DMS153 treated with DMSO at 0.1 percent for 48 hours (cell line): ENCODE measurements around the gene HAND1.

ENCODE experiments used
- DNase-seq: peaks from one replicate; lab custom pipeline; 2025; ENCODE audit not compliant: unreplicated experiment; lab: John Stamatoyannopoulos, UW

The HAND1 gene

DNA sequence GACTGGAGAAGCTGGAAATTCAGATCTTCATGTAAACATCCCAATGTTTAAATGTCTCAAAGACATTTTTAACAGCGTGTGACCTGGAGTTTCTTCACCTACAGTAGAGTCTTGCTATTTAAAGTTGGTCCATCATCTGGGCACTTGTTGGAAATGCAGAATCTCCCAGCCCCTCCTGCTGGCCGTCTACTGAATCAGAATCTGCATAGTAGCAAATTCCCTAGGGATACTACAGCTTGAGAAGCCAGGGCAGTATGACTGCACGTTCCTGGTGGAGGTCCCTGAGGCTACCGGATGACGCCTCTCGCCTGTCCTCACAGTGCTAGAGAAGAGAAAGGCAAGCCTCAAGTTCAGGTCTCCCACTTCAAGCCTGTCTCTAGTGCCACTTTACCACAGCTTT, 16.5 kb downstream of the HAND1 start:
- no peak for DNase-seq

DNA sequence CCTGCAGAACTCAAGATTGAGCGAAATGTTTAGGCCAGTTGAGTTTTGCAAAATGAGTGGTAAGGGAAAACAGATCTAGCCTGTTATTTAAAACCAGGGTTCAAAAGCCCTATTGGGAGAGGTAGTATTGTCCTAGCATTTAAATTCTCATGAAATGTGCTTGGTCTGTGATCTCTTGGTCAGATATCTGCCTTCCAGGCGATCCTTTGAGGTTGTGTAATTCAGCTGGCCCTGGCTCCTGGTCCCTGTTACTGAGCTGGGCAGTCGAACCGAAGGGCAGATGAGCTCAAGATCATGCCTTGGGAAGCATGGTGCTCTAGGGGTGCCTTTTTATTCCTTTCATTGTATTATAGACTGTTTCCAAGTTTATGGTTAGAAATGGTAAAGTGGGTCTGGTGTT, 17.9 kb downstream of the HAND1 start:
- no peak for DNase-seq

DNA sequence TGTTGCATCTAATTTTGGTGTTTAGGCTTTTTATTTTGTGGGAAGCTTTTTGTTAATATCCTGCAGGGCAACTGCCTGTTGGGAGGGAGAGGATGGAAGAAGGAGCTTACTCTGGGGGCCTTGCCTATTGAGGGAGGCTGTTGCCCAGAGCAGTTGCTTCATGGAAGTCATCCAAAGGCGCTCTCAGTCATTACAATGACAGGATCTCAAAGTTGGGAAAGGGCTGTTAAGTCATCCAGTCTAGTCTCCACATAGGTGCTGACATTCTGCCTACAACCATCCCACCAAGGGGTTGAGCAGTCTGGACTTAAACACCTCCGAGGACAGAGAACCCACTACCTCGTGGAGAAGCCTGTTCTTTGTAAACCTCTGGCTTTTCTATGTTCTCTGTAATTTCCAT, 19.0 kb downstream of the HAND1 start:
- DNase-seq = no peak

DNA sequence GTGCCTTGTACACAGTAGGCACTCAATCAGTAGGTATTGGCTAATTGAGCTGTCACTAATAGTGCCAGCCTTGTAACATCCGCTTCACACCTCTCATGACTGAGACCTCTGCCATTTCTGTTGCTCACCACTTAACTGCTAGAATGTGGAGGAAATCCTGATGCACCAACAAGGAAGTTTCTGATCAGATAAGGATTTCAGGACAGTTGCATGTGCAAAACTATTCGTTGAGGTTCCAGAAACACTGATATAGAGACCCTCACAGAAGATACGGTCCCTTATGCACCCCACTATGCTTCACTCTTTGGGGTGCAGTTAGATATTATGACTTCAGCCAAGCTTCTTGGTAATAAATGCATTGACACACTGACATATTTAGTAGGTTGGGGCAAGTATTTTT, 21.5 kb downstream of the HAND1 start:
- DNase-seq = no peak

DNA sequence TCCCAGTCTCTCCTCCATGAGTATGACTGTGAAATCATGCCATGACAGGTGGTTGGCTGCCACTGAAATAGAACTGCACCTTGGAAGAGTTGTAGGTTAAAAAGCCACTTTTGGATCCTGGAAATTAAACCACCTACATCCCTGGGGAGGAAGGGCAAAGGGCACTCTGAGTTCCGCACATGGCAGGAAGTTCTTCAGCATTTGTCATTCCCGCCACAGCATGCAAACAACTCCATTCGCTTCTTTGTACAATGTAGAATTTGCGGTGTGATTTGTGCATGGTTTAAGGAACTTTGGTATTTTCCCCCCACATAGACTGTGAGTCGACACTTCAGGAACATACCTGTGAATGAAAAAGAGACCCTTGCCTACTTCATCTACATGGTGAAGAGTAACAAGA, 22.4 kb downstream of the HAND1 start:
- no peak for DNase-seq

DNA sequence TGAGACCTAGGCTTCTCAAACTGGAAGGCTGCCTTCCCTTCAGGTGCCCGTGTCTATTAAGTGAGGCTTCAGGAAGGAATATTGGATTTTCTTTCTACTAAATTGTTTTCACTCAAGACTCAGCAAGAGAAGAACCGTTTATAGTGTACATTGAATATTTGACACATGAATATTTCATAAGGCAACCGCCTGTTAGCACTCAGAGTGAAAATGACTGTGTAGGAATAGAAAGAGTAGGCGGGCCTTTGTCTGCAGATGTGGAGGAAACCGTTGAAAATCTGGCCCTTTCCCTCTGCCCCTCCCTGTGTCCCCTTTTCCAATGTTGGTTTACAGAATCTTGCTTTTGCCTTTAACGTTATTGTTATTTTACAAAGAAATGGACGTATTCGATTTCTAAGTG, 26.1 kb downstream of the HAND1 start:
- no peak for DNase-seq

DNA sequence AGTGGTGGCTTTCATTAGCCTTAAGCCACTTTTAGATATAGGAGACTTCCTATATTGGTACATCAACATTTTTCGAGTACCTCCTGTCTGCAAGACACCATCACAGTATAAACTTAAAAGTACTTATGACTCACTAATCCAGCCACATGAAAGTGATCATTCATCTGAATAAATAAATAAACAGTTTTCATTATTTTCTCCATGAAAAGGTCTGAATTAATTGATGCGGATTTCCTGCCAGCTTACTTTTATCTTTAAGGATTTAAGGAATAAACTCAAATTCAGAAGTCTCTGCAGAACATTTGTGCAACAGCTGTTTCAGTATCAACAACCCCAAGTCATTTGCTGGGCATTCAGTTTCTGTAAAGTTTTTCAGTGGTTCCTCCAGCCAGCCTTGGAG, 28.2 kb downstream of the HAND1 start:
- DNase-seq = no peak

DNA sequence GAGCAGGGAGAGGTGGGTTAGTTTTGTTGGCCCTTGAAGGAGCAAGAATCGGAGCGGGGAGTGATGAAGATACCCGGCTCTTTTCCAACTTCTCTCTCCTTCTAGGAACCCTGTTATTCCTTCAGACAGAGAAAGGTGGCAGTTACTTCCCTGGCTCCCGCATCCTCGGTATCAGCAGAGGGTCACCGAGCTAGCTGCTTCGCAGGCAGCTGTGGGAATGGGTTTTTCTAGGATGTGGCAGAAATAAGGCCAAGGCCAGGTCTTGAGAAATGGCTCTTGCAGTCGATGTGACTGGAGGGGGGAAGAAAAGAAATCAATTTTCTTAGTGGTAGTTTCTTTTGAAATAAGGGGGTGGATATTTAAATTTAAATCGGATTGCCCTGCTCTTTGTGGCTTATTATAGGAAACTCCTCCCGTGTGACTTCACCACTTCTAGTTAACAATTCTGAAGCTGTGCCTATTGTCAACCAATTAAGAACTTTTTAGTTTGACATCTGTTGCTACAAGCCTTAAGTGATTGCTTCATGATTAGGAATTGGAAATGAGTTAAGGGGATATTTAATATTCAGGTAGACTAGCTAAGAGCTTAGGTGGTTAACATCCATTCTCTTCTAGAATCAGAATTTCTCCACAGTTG, 30.8 kb downstream of the HAND1 start:
- no peak for DNase-seq

DNA sequence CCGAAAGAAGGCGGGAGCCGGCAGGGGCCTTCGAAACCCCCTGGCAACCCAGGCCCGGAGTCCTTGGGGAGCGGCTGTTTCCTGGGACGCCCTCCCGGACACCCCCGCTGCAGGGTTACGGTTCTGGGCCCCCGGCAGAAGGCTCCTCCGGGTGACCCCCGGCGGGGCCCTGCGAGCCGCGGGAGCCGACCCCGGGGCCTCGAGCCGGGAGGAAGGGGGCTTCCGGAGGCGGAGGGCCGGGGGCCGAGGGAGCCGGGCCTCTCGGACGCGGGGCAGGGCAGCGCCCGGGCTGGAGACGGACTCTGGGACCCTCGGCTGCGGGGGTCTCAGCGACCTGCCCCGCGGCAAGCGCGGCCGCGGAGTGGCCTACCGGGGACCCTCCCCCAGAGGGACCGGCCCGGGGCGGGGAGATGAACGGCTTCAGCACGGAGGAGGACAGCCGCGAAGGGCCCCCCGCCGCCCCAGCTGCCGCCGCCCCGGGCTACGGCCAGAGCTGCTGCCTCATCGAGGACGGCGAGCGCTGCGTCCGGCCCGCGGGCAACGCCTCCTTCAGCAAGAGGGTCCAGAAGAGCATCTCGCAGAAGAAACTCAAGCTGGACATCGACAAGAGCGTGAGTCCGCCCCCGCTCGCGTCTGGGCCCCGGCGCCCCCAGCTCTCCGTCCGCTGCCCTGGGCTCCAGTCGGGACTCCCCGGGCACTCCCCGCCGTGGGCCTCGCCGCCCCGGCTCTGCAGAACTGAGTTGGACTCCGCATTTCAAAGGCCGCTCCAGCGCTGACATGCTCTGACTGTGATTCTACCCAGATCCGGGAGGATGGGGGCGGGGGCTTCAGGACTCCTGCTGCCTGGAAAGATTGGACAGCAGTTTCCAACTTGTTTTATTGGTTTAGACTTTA, 31.6 kb downstream of the HAND1 start:
- no peak for DNase-seq

DNA sequence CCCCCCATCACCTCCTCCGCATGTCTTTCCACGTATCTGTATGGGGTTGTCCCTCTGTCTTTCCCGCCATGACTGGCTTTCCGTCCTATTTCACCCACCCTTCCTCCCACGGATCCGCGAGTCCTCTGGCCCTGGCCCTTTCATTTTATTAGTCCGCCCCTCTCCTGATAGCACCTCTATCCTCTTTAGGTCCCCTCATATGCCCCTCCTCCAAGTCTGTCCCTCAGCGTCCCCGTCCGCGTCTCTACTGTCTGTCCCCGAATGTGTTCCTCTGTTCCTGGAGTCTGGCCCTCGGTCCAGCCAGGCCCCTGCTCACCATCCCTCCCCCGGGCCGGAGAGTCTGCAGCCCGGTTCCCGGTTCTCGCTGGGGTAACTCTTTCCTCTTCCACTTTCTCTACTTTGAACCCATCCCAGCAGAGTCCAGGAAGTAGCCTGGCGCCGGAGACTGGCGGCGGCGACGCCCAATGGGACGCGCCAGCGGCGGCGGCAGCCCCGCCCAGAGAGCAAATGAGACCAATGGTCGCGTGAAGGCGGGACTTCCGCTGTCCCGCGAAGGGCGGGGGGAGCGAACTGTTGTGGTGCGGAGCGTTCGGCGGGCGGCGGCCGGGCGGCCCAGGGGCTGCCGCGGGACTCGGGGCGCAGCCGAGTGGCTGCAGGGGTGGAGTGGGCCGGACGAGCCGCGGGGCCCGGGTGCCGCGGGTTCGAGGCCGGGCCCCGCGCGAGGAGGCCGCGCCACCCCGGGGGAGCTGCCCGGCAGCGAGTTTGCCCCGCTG, 32.4 kb downstream of the HAND1 start, which contains the start of gene SAP30L:
SAP30L (plus strand) TSS at position 576 of the 773 bp plus-strand sequence. CDS start 608 bp downstream, outside the sequence.
- peak; percentile 16 for DNase-seq

DNA sequence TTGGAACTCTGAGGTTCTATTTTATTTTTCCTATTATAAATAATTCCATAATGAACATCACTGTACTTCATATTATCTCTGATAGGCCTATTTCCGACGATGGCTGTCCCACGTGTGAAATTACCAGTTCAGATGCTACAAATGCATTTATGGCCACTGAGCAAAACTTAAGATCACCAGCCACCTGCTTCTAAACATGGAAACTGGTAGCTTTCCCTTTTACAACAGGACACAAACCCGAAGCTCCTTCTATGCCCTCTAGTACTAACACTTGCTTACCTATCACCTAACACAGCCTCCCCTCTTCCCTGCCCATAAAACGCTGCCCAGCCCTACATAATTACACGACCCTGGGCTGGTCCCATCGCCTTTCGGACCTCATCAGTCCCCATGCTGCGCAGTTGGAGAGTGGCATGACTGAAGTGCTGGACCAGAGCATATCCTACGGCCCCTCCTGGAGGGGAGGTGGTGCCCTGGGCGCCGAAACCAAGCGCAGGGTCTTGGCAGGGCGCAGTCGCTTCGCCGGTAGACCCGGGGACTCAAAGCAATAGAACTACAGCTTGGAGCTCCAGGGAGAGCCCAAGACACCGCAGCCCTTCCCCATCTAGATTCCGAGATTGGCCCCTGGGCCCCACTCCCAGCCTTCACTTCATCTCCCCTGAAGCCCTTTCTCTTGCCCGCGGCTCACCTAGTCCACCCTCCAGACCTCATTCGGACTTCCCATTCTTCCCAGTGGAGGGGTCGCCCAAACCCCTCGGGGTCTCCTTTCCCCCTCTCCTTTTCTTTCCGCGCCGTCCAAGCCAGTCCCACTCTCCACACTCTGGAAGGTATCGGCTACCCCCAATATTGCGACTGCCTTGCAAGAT, 33.2 kb downstream of the HAND1 start:
- DNase-seq = no peak

DNA sequence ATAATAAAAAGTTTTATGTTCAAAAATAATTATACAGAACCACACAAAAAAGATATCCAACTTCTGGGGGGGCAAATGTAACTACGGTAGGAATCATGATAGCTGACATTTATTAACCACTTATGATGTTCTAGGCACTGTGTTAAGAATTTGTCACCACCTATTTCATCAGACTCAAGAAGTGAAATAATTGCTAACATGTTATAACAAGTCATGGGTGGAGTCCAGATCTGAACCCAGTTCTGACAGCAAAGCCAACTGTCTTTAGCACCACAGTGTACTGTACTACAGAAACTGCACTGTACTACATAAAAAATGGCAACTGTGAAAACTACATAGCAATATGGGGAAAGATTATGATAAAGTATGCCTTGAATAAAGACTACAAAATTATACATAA, 35.2 kb downstream of the HAND1 start:
- no peak for DNase-seq

DNA sequence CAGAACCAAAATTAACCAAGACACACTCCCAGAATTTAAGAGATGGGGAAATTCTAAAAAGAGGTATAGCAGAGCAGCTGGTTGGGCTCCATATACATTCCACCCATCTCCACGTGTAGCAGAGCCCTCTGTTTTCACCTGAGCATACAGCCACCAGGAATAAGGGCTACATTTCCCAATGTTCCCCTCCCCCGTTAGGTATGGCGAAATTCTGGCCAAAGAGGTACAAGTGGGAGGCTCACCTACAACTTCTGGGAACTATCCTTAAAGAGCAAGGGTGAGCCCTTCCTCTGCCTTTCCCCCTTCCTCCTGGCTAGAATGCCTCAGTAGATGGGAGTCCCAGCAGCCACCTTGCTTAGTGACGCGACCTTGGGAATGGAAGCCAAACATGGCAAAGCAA, 37.5 kb downstream of the HAND1 start:
- no peak for DNase-seq

DNA sequence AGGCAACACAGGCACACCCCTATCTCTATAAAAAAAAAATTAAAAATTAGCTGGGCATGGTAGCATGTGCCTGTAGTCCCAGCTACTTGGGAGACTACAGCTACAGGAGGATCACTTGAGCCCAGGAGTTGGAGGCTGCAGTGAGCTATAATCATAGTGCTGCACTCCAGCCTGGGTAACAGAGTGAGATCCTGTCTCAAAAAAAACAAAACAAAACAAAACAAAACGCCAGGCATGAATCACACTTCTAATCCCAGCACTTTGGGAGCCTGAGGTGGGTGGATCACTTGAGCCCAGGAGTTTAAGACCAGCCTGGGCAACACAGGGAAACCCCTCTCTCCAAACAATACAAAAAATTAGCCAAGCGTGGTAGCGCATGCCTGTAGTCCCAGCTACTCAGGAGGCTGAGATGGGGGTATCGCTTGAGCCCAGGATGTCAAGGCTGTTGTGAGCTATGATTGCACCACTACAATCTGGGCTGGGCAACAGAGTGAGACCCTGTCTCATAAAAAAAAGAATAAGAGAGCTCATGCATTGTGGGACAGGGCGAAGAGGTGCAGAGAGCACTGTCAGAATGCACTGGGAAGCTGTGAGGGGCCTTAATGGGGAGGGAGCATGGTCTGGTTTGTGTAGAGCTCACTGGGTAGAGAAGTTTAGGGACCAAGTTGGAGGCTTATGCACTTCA, 40.6 kb downstream of the HAND1 start:
- no peak for DNase-seq

DNA sequence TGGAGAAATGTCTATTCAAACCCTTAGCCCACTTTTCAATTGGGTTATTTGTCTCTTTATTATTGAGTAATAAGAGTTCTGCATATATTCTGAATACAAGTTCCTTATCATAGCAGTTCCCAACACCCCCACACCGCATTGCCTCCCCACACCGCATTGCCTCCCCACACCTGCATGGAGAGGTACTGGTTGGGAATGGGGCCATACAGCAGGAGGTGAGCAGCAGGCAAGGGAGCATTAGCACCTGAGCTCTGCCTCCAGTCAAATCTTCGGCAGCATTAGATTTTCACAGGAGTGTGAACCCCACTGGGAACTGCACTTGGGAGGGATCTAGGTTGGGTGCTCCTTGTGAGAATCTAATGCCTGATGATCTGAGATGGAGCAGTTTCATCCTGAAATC, 42.8 kb downstream of the HAND1 start:
- DNase-seq = no peak

DNA sequence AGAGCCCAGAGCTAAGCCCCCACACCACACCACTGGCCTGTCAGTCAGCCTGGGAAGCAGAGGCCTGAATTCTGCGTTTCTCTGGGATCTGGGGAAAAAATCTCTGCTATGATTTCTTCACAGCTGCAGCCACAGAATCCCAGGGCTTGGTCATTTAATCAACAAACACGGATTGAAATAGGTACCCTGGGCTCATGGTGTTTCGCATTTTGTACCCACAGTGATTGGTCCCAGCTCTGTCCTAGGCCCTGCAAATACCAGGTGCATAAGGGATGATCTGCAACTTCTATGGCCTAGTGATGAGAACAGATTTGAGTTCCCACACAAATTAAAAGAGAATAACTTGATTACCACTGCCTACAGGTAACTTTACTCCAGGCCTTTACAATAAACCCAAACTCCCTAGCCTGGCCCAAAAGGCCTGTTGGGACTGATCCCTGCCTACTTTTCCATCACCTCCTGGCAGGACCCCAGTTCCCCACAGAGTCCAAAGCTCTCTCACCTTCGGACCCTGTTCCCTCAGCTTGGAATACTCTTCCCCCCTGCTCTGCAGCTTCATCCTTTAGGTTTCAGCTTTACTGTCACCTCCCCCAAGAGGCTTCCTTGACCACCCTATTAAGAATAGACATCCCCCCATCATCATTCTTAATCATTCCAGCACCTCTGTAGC, 46.9 kb downstream of the HAND1 start:
- no peak for DNase-seq

DNA sequence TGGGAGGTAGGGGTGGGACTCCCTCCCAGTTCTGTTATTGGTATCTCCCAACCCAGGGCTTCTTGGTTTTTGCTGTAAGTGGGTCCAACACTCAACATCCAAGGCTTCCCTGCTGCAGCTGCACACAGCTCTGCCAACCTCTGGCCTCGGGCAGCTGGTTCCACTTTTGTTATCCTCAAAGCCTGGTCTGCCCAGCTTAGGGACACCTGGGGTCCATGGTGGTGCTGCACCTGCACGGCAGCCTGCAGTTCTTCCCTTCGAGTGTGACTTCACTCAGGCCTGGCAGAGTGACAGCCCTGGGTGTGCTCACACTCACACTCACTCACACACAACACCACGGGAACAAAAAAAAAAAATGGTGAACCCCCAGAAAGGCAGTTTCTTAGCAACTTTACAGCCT, 47.6 kb downstream of the HAND1 start:
- no peak for DNase-seq

DNA sequence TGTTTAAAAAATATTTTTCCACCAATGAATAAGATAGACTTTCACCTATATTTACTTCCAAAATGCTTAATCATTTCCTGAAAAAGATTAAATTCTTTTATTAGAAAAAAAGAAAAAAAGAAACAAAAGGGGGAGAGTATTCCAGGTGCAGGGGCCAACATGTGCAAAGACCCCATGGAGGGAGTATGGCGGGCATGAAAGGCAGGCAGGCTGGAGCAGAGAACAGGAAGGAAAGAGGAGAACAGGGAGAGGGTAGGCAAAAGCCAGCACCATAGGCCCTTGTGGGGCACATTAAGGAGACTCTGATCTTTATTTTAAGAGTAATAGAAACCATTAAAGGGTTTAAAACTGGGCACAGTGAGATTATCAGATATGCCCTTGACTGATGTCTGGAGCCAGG, 48.7 kb downstream of the HAND1 start:
- DNase-seq = no peak

DNA sequence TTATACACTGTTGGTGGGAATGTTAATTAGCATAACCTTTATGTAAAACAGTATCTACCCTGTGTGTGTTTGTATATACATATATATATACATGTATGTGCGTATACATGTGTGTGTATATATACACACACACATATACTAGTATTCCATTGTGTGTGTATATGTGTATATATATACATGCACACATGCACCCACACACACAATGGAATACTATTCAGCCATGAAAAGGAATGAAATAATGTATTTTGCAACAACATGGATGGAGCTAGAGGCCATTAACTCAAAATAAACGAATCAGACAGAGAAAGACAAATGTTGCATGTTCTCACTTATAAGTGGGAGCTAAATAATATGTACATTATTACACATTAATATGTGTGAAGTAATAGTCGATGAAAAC, 49.8 kb downstream of the HAND1 start:
- DNase-seq = no peak
